Kidney (tissue), 14 donors: ENCODE results near the gene WNK3. TPM values are rescaled to one million over a fixed set of nuclear protein-coding genes. Genes with fewer than 3 reads are reported as not detected.

ENCODE experiments used
- DNase-seq, 5 donors: peaks; one replicate each; pipeline ENCODE4 v3.0.0-alpha.2; 2013 to 2020
- FAIRE-seq: peaks from 2 replicates; lab custom pipeline; 2012; peaks lifted over from hg19 to GRCh38; lab: Jason Lieb, UNC
- H3K27ac ChIP-seq, 2 donors: one replicate each; pipeline ENCODE4 v1.7.0; 2013; ENCODE audit warnings: low read depth in 2 of 2, low read length in 2 of 2, inconsistent platforms in 1 of 2
- H3K27me3 ChIP-seq: one replicate; pipeline ENCODE4 v1.7.1; 2013; ENCODE audit warnings: low read length, inconsistent platforms; ENCODE audit not compliant: control insufficient read depth, insufficient read depth
- H3K36me3 ChIP-seq, 3 donors: one replicate each; pipeline versions ENCODE4 v1.7.0 to v1.7.1; 2013; ENCODE audit warnings: low read length in 3 of 3, control low read depth in 1 of 3, inconsistent platforms in 1 of 3; ENCODE audit not compliant: insufficient read depth in 3 of 3, control insufficient read depth in 2 of 3
- H3K4me1 ChIP-seq, 3 donors: one replicate each; pipeline versions ENCODE4 v1.7.0 to v1.7.1; 2013; ENCODE audit warnings: low read length in 3 of 3, inconsistent platforms in 1 of 3, low read depth in 1 of 3; ENCODE audit not compliant: control insufficient read depth in 2 of 3, insufficient read depth in 2 of 3
- H3K4me3 ChIP-seq, 3 donors: one replicate each; pipeline versions ENCODE4 v1.7.0 to v1.8.1; 2013; ENCODE audit warnings: low read length in 3 of 3, control low read depth in 1 of 3, inconsistent platforms in 1 of 3
- H3K9ac ChIP-seq, 3 donors: one replicate each; pipeline versions ENCODE4 v1.7.0 to v1.7.1; 2013; ENCODE audit warnings: low read length in 3 of 3, control low read depth in 1 of 3, inconsistent platforms in 1 of 3
- H3K9me3 ChIP-seq, 3 donors: one replicate each; pipeline versions ENCODE4 v1.7.0 to v1.7.1; 2013; ENCODE audit warnings: low read length in 3 of 3, control low read depth in 1 of 3, inconsistent platforms in 1 of 3; ENCODE audit not compliant: control insufficient read depth in 2 of 3, insufficient read depth in 1 of 3
- CTCF ChIP-seq: IDR thresholded peaks from 3 replicates; pipeline ENCODE4 v1.5.1; 2012; ENCODE audit warnings: mild to moderate bottlenecking, moderate library complexity, borderline replicate concordance; ENCODE audit not compliant: insufficient read depth; ENCODE audit errors: extremely low read depth
- intact Hi-C: fragments of 100-400 bp; cut with DNase I; formaldehyde crosslinking; loops from one replicate; pipeline ENCODE4 v1.11.1; 2022
- polyA plus RNA-seq: library from polyadenylated mRNA; stranded (reverse); fragments of 350-450 nt; fragmentation: Illumina TruSeq; extraction: RNeasy Lipid Tissue Mini Kit (QIAGEN cat#74804); gene quantifications from one replicate; pipeline ENCODE4 v1.2.3, GENCODE V29; 2014; ENCODE audit warnings: low read depth, low replicate concordance; ENCODE audit not compliant: insufficient read depth
- total RNA-seq: library from RNA; stranded (reverse); fragmentation: NEBNext Ultra II Directional; extraction: Animal tissue kit (Norgen Biotek cat#: 25700); gene quantifications from one replicate; pipeline ENCODE4 v1.2.1, GENCODE V29; 2021
- donor health status: control.
- donor health status: control.
- donor health status: control.
- donor health status: control.
- donor health status: control.
- donor health status: DM: yes; HTN: yes; CAD: no.
- donor health status: Normal renal cell carcinoma (clear cell type).

The WNK3 gene
- total and polyA plus RNA-seq, 2 donors from 2014 or later = 0.75 to 5.6 TPM

GRCh38 chrX:54280466-54280865 is 77.4 kb downstream of the WNK3 start:
- FAIRE-seq (peak; percentile 33), DNase-seq (no peak)
- H3K9me3 ChIP-seq = no peaks in the 10 kb centered on the region
- no peaks in the 10 kb centered on the region for H3K27me3 ChIP-seq
- intact Hi-C loops = no loop called here
- no peaks in the 10 kb centered on the region for H3K36me3 ChIP-seq
- H3K4me1 ChIP-seq = no peaks in the 10 kb centered on the region
- no peak for TF ChIP-seq CTCF
- no peak overlapping the region for H3K9ac ChIP-seq
- no peak overlapping the region for H3K4me3 ChIP-seq
- H3K27ac ChIP-seq = no peak overlapping the region

DNA sequence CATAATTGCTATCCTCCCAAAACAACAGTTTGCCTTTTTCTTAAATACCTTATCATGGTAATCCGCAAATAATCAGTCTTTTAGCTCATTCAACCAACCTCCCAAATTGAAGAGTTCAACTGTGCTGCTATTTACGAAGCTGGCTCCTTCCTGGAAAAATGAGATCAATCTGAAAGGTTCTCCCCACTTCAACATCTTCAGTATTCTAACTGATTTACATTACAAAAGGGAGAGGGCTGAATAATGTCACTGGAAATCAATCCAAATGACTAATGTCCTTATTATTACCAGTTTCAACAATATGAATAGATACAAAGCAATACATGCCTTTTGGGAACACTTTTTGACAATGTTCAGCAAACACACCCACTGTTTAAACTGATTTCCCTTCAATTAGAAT is 86.2 kb downstream of the WNK3 start:
- H3K27me3 ChIP-seq = no peaks in the 10 kb centered on the region
- H3K27ac ChIP-seq = no peak overlapping the region
- no peaks in the 10 kb centered on the region for H3K4me1 ChIP-seq
- no peak overlapping the region for H3K4me3 ChIP-seq
- intact Hi-C loops = no loop called here
- H3K36me3 ChIP-seq = no peaks in the 10 kb centered on the region
- no peak overlapping the region for H3K9ac ChIP-seq
- DNase-seq (no peak), FAIRE-seq (no peak)
- TF ChIP-seq CTCF = no peak
- no peaks in the 10 kb centered on the region for H3K9me3 ChIP-seq

GRCh38 chrX:54248309-54248708 is 109.5 kb downstream of the WNK3 start:
- H3K4me3 ChIP-seq = no peak overlapping the region
- intact Hi-C loops = no loop called here
- no peak for TF ChIP-seq CTCF
- H3K4me1 ChIP-seq = no peaks in the 10 kb centered on the region
- H3K9me3 ChIP-seq = no peaks in the 10 kb centered on the region
- H3K36me3 ChIP-seq = no peaks in the 10 kb centered on the region
- peak in 1 of 5 donors; percentile 0 for DNase-seq
- no peaks in the 10 kb centered on the region for H3K27me3 ChIP-seq
- FAIRE-seq = peak; percentile 78
- H3K27ac ChIP-seq = no peak overlapping the region
- no peak overlapping the region for H3K9ac ChIP-seq

DNA sequence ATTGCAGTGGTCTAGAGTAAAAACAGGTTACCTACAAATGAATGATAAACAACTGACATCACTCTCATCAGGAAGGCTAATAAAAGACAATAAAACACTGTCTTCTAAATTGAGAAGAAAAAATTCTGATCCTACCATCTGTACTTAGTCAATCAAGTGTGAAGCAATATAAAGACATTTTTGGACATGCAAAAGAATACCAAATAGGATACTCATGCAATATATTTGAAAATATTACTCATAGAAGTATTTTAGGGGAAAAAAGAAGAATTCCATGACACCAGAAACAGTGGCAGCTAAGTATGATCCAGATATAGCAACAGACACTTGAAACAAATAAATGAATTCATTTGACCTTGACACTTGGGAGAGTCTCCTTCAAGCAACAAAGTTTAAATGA is 111.0 kb downstream of the WNK3 start:
- no peak overlapping the region for H3K9ac ChIP-seq
- no peaks in the 10 kb centered on the region for H3K9me3 ChIP-seq
- H3K27me3 ChIP-seq = no peaks in the 10 kb centered on the region
- no peak for TF ChIP-seq CTCF
- intact Hi-C loops = no loop called here
- no peak for FAIRE-seq
- H3K4me1 ChIP-seq = no peaks in the 10 kb centered on the region
- no peak overlapping the region for H3K4me3 ChIP-seq
- H3K27ac ChIP-seq = no peak overlapping the region
- DNase-seq = no peak
- no peaks in the 10 kb centered on the region for H3K36me3 ChIP-seq
